NB4 (cell line): Measurements from ENCODE around the gene SEMA3E.

Experiments used
- CTCF ChIP-seq: IDR thresholded peaks from one replicate; pipeline ENCODE4 v1.5.1; 2012; ENCODE audit warnings: low read depth, low read length
- MAX ChIP-seq: IDR thresholded peaks from 2 replicates; pipeline ENCODE4 v1.6.1; 2011; ENCODE audit warnings: low read depth, low read length
- POLR2A ChIP-seq: IDR thresholded peaks from 2 replicates; pipeline ENCODE4 v1.6.1; 2011; ENCODE audit warnings: mild to moderate bottlenecking; ENCODE audit not compliant: insufficient read length; ENCODE audit errors: extremely low read depth

DNA sequence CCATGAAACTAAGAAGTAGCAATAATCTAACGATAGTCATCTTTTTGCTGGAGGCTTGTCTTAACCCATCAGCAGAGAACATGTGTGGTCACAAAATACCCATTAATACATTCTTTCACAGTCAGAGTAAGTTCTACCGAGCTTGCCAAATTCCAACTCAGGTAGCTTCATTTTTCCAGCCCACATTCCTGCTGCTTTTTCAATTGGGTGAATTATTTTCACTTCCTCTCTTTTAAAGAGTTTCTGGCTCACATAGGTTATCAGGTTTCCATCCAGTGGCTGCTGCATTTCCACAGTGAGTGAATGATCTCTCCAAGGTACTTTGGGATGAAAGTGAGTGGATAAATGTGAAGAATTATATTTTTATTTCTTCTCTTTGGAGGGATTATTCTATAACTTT is 233.1 kb downstream of the SEMA3E start:
- TF ChIP-seq CTCF (no peak), MAX (no peak), POLR2A (no peak)
